Activated effector memory CD4-positive, alpha-beta T cell treated with anti-CD3 and anti-CD28 coated beads, Interleukin-2, amount 50 U/mL, for 16 hours (primary cell): Measurements from ENCODE around the gene MGAT5B.

ENCODE experiments used
- DNase-seq: peaks from one replicate; pipeline ENCODE4 v3.0.0-alpha.2; 2020

Gene MGAT5B

GRCh38 chr17:76930107-76930506 lies 61.9 kb downstream of the MGAT5B start:
- DNase-seq: no peak

- no peak for DNase-seq
Measured at GRCh38 chr17:76932402-76933333, 64.5 kb downstream of the MGAT5B start.

- no peak for DNase-seq
Measured at GRCh38 chr17:76934561-76935320, 66.5 kb downstream of the MGAT5B start.

- no peak for DNase-seq
Measured at GRCh38 chr17:76935331-76935730, 67.1 kb downstream of the MGAT5B start.

- no peak for DNase-seq
Measured at GRCh38 chr17:76937238-76937637, 69.0 kb downstream of the MGAT5B start.

- DNase-seq: no peak
Measured at GRCh38 chr17:76938009-76938408, 69.8 kb downstream of the MGAT5B start.

- DNase-seq: no peak
Measured at GRCh38 chr17:76940295-76940694, 72.1 kb downstream of the MGAT5B start.

GRCh38 chr17:76940738-76941350 lies 72.6 kb downstream of the MGAT5B start:
- no peak for DNase-seq

- DNase-seq: no peak
Measured at GRCh38 chr17:76943202-76943601, 75.0 kb downstream of the MGAT5B start.

- DNase-seq: no peak
Measured at GRCh38 chr17:76943781-76944213, 75.6 kb downstream of the MGAT5B start.

GRCh38 chr17:76944477-76944876 lies 76.3 kb downstream of the MGAT5B start:
- DNase-seq: no peak

- no peak for DNase-seq
Measured at GRCh38 chr17:76946111-76946771, 78.0 kb downstream of the MGAT5B start.

GRCh38 chr17:76946772-76947135 lies 78.5 kb downstream of the MGAT5B start:
- no peak for DNase-seq

- no peak for DNase-seq
Measured at GRCh38 chr17:76947309-76947708, 79.1 kb downstream of the MGAT5B start.

- DNase-seq: no peak
Measured at GRCh38 chr17:76947771-76948170, 79.6 kb downstream of the MGAT5B start.

- no peak for DNase-seq
Measured at GRCh38 chr17:76948301-76948700, 80.1 kb downstream of the MGAT5B start.

GRCh38 chr17:76948726-76949342 lies 80.6 kb downstream of the MGAT5B start:
- DNase-seq: no peak

- DNase-seq: no peak
Measured at GRCh38 chr17:76949913-76950695, 81.9 kb downstream of the MGAT5B start.

GRCh38 chr17:76951375-76951905 lies 83.2 kb downstream of the MGAT5B start:
- DNase-seq: no peak

GRCh38 chr17:76952402-76952801 lies 84.2 kb downstream of the MGAT5B start:
- DNase-seq: no peak

GRCh38 chr17:76953066-76953465 lies 84.9 kb downstream of the MGAT5B start:
- DNase-seq: no peak
